K562 (cell line): ENCODE data around the gene STEEP1. TPM values are rescaled to one million over a fixed set of nuclear protein-coding genes. Genes with fewer than 3 reads are reported as not detected.

Experiments used
- ADNP ChIP-seq: fragments of 200-800 bp; sonication (Bioruptor generic); IDR thresholded peaks from 2 replicates; pipeline ENCODE4 v1.6.1; 2016; ENCODE audit warnings: missing genetic modification characterization, missing compliant biosample characterization
- ARID2 ChIP-seq: fragments of 450-650 bp; IDR thresholded peaks from 2 replicates; pipeline ENCODE4 v1.6.1; 2017; ENCODE audit warnings: antibody characterized with exemption, mild to moderate bottlenecking
- ASH1L ChIP-seq: fragments of 450-650 bp; IDR thresholded peaks from 2 replicates; pipeline ENCODE4 v1.6.1; 2018; ENCODE audit warnings: borderline replicate concordance, mild to moderate bottlenecking, low read depth; ENCODE audit not compliant: partially characterized antibody
- BCOR ChIP-seq: fragments of 450-650 bp; IDR thresholded peaks from 2 replicates; pipeline ENCODE4 v1.6.1; 2016
- CBFB ChIP-seq: sonication (generic); formaldehyde crosslinking; IDR thresholded peaks from 2 replicates; pipeline ENCODE4 v1.4.0; 2020; ENCODE audit warnings: mild to moderate bottlenecking, missing genetic modification reagents
- CC2D1A ChIP-seq: fragments of 450-650 bp; IDR thresholded peaks from 2 replicates; pipeline ENCODE4 v1.6.1; 2017; ENCODE audit warnings: mild to moderate bottlenecking
- CEBPB ChIP-seq: fragments of 450-650 bp; IDR thresholded peaks from 2 replicates; pipeline ENCODE4 v1.6.1; 2016; ENCODE audit warnings: missing genetic modification characterization, missing compliant biosample characterization
- CREBBP ChIP-seq: IDR thresholded peaks from one replicate; pipeline ENCODE4 v1.6.1; 2012; ENCODE audit warnings: low read depth, mild to moderate bottlenecking, control low read depth, inconsistent platforms, low read length
- CTBP1 ChIP-seq: fragments of 450-650 bp; IDR thresholded peaks from 2 replicates; pipeline ENCODE4 v1.6.1; 2016; ENCODE audit warnings: borderline replicate concordance
- ETV6 ChIP-seq, 3 experiments: fragments of 150-350 bp in 1 of 3; sonication (generic) in 1 of 3; formaldehyde crosslinking in 1 of 3; IDR thresholded peaks; 2 replicates each; pipeline versions ENCODE4 v1.6.1 to v1.8.0; 2014 to 2022; ENCODE audit warnings: borderline replicate concordance in 2 of 3, low read depth in 2 of 3, antibody characterized with exemption in 1 of 3, low read length in 1 of 3, mild to moderate bottlenecking in 1 of 3, missing genetic modification reagents in 1 of 3
- GABPA ChIP-seq: fragments of 200-800 bp; sonication (Bioruptor generic); conservative IDR thresholded peaks from 2 replicates; pipeline ENCODE4 v1.6.1; 2016; ENCODE audit warnings: low read depth, missing genetic modification characterization, missing compliant biosample characterization
- GABPB1 ChIP-seq: sonication (generic); formaldehyde crosslinking; IDR thresholded peaks from 2 replicates; pipeline ENCODE4 v1.8.0; 2022; ENCODE audit warnings: mild to moderate bottlenecking, missing genetic modification reagents
- HMGXB4 ChIP-seq: sonication (generic); formaldehyde crosslinking; IDR thresholded peaks from 2 replicates; pipeline ENCODE4 v1.8.1; 2023; ENCODE audit warnings: mild to moderate bottlenecking, missing genetic modification reagents
- KDM5B ChIP-seq: fragments of 200-600 bp; sonication (generic); IDR thresholded peaks from 2 replicates; pipeline ENCODE4 v1.6.1; 2012; ENCODE audit warnings: low read depth, mild to moderate bottlenecking, moderate library complexity, low read length, control low read depth, inconsistent platforms; ENCODE audit not compliant: insufficient replicate concordance
- NFIC ChIP-seq: fragments of 450-650 bp; IDR thresholded peaks from 2 replicates; pipeline ENCODE4 v1.6.1; 2017; ENCODE audit warnings: mild to moderate bottlenecking, inconsistent platforms
- PHTF2 ChIP-seq: fragments of 250-450 bp; sonication (Bioruptor Pico); IDR thresholded peaks from 2 replicates; pipeline ENCODE4 v1.5.0; 2021; ENCODE audit warnings: mild to moderate bottlenecking
- SRSF9 ChIP-seq: fragments of 200-400 bp; formaldehyde crosslinking; IDR thresholded peaks from 2 replicates; pipeline ENCODE4 v1.6.1; 2017; ENCODE audit warnings: low read depth, low read length, borderline replicate concordance
- TCF3 ChIP-seq: sonication (generic); formaldehyde crosslinking; IDR thresholded peaks from 2 replicates; pipeline ENCODE4 v1.4.0; 2020; ENCODE audit warnings: mild to moderate bottlenecking, missing genetic modification reagents
- ZFX ChIP-seq: sonication (generic); formaldehyde crosslinking; IDR thresholded peaks from 2 replicates; pipeline ENCODE4 v1.8.0; 2022; ENCODE audit warnings: mild to moderate bottlenecking, missing genetic modification reagents, moderate library complexity
- polyA plus RNA-seq, 8 experiments: library from polyadenylated mRNA; depleted of rRNA in 4 of 8; stranded (reverse) in 5 of 8; unstranded in 3 of 8; fragments of >200 nt; fragmentation: Nextera tagmentation in 2 of 8; fragmentation: Illumina TruSeq in 1 of 8; extraction: Ambion mirVana in 2 of 8; extraction: Trizol in 1 of 8; gene quantifications; 2 replicates each; pipeline versions ENCODE4 v1.2.1 to v1.2.3, GENCODE V29; 2011 to 2014; ENCODE audit warnings: inconsistent platforms in 1 of 8, missing spikeins in 1 of 8
- total RNA-seq, 7 experiments: library from RNA; depleted of rRNA in 6 of 7; stranded (reverse); fragments of >200 nt in 6 of 7; fragmentation: Illumina TruSeq in 2 of 7; extraction: Trizol in 2 of 7; gene quantifications; 2 replicates each; pipeline versions ENCODE4 v1.2.1 to v1.2.3, GENCODE V29; 2011 to 2021; ENCODE audit warnings: low replicate concordance in 1 of 7
- TF ChIP-seq, protein P1 (sequence below): fragments of 250-450 bp; sonication (Bioruptor Pico); IDR thresholded peaks from 2 replicates; pipeline ENCODE4 v1.4.0; 2020; ENCODE audit warnings: mild to moderate bottlenecking
- TF ChIP-seq, protein P2 (sequence below): sonication (generic); IDR thresholded peaks from 2 replicates; pipeline ENCODE4 v1.6.1; 2016
- TF ChIP-seq, protein P3 (sequence below): fragments of 200-800 bp; sonication (Bioruptor generic); IDR thresholded peaks from 2 replicates; pipeline ENCODE4 v1.6.1; 2017; ENCODE audit warnings: missing genetic modification characterization, missing compliant biosample characterization

The STEEP1 gene
- total and polyA plus RNA-seq, 9 of the 15 experiments (the other 6 are each of a cell fraction or from before 2014, with no cell fraction given) = 15.0 to 73.7 (median 40.3) TPM

DNA sequence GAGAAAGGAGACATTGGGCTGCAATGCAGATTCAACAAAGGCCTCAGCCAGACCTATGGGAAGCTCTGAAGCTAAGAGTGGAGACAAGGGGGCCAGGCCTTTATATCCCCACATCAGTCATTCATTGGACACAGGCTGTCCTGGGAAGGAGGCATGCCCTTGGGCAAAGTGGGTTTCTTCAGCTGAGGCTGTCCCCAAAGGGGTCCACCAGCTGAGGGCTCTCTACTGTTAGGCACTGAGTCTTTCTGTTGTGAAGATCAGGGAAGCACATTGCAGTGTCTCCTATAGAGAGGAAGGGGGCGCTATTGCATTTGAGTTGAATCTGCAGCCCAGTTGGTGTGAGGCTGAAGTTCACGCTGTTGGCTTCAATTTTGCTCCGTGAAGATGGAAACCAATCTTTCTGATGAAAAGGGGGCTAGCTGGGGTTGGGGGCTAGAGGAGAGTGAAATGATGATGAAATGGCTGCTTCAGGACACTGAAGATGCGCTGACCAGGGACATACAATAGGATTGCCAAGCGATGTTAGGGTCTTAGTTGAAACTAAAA, 49.0 kb downstream of the STEEP1 start (continued):
- TF ChIP-seq CTBP1 (peak; percentile 37; the same call in 1 of the 2 replicates), TCF3 (no peak), ASH1L (no peak), CBFB (no peak), ZFX (CRISPR knock-in tag) (peak; percentile 36; the same call in 1 of the 2 replicates), BCOR (no peak), CC2D1A (peak; percentile 83), ARID2 (peak; percentile 70; the same call in 1 of the 2 replicates), CREBBP (no peak), CEBPB (no peak), SRSF9 (no peak), HMGXB4 (CRISPR knock-in tag) (no peak), NFIC (no peak), KDM5B (no peak), ETV6 (IDR thresholded peaks at IDR 0.05; ENCODE audit: borderline replicate concordance in 1 of 2, low read depth in 2 of 2, low read length in 1 of 2) (no peak), ETV6 (CRISPR knock-in tag; IDR thresholded peaks at IDR 0.05; ENCODE audit: borderline replicate concordance) (no peak), ADNP (no peak), GABPA (tag) (no peak), PHTF2 (CRISPR knock-in tag) (no peak), GABPB1 (CRISPR knock-in tag) (no peak)
- TF ChIP-seq, protein P1, sequence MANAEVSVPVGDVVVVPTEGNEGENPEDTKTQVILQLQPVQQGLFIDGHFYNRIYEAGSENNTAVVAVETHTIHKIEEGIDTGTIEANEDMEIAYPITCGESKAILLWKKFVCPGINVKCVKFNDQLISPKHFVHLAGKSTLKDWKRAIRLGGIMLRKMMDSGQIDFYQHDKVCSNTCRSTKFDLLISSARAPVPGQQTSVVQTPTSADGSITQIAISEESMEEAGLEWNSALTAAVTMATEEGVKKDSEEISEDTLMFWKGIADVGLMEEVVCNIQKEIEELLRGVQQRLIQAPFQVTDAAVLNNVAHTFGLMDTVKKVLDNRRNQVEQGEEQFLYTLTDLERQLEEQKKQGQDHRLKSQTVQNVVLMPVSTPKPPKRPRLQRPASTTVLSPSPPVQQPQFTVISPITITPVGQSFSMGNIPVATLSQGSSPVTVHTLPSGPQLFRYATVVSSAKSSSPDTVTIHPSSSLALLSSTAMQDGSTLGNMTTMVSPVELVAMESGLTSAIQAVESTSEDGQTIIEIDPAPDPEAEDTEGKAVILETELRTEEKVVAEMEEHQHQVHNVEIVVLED = no peak
- TF ChIP-seq, protein P2, sequence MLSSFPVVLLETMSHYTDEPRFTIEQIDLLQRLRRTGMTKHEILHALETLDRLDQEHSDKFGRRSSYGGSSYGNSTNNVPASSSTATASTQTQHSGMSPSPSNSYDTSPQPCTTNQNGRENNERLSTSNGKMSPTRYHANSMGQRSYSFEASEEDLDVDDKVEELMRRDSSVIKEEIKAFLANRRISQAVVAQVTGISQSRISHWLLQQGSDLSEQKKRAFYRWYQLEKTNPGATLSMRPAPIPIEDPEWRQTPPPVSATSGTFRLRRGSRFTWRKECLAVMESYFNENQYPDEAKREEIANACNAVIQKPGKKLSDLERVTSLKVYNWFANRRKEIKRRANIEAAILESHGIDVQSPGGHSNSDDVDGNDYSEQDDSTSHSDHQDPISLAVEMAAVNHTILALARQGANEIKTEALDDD = no peak
- TF ChIP-seq, protein P3, sequence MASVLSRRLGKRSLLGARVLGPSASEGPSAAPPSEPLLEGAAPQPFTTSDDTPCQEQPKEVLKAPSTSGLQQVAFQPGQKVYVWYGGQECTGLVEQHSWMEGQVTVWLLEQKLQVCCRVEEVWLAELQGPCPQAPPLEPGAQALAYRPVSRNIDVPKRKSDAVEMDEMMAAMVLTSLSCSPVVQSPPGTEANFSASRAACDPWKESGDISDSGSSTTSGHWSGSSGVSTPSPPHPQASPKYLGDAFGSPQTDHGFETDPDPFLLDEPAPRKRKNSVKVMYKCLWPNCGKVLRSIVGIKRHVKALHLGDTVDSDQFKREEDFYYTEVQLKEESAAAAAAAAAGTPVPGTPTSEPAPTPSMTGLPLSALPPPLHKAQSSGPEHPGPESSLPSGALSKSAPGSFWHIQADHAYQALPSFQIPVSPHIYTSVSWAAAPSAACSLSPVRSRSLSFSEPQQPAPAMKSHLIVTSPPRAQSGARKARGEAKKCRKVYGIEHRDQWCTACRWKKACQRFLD = no peak
